ENCODE results near the gene PLXNA4. TPM values are rescaled to one million over a fixed set of nuclear protein-coding genes. Genes with fewer than 3 reads are reported as not detected.

Gene PLXNA4
- total RNA-seq, 2 experiments from 2014 or later, result 0.75 to 0.85 TPM

DNA sequence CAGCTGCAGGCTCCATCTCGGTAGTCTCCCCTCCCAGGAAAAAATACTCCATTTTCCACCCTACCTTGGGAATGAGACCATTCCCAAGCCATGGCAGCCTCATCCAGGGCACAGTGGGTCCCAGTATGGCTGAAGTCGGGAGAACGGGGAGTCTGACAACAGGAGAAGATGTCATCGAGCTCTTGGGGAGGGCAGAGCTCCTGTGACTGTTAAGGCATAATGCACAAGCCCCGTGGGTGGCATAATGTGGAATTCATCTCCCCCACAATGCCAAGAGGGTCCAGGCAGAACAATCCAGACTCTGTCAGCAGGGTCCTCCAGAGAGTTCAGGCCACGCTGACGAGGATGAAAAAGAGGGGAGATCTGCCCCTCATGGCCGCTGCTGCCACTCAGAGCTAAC, 279.4 kb downstream of the PLXNA4 start:
- peaks cover 24% of the 10 kb centered on the region for H3K27me3 Mint-ChIP-seq
- POLR2A ChIA-PET, result no interaction called here
- no peak for ATAC-seq (ENCODE audit: poor library complexity)

GRCh38 chr7:132295175-132295574, 281.1 kb downstream of the PLXNA4 start:
- no peak overlapping the region for H3K4me3 ChIP-seq (ENCODE audit: low read length)
- ATAC-seq (ENCODE audit: poor library complexity) (no peak), DNase-seq (no peak)
- no peaks in the 10 kb centered on the region for H3K4me1 Mint-ChIP-seq (ENCODE audit: low read depth)
- H3K9me3 Mint-ChIP-seq, result no peaks in the 10 kb centered on the region
- H3K27ac Mint-ChIP-seq, result no peak overlapping the region
- peaks cover 38% of the 10 kb centered on the region for H3K27me3 Mint-ChIP-seq
- no peaks in the 10 kb centered on the region for H3K9me3 ChIP-seq (ENCODE audit: control insufficient read depth in 1 of 2, insufficient read depth in 1 of 2, low read length in 2 of 2)
- TF ChIP-seq, protein P1, sequence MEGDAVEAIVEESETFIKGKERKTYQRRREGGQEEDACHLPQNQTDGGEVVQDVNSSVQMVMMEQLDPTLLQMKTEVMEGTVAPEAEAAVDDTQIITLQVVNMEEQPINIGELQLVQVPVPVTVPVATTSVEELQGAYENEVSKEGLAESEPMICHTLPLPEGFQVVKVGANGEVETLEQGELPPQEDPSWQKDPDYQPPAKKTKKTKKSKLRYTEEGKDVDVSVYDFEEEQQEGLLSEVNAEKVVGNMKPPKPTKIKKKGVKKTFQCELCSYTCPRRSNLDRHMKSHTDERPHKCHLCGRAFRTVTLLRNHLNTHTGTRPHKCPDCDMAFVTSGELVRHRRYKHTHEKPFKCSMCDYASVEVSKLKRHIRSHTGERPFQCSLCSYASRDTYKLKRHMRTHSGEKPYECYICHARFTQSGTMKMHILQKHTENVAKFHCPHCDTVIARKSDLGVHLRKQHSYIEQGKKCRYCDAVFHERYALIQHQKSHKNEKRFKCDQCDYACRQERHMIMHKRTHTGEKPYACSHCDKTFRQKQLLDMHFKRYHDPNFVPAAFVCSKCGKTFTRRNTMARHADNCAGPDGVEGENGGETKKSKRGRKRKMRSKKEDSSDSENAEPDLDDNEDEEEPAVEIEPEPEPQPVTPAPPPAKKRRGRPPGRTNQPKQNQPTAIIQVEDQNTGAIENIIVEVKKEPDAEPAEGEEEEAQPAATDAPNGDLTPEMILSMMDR (IDR thresholded peaks at IDR 0.05), result no peak
- no peaks in the 10 kb centered on the region for H3K36me3 ChIP-seq (ENCODE audit: insufficient read depth, low read length)
- H3K4me3 Mint-ChIP-seq, result no peak overlapping the region
- H3K27ac ChIP-seq (ENCODE audit: low read depth in 1 of 2, low read length in 2 of 2), result no peak overlapping the region
- intact Hi-C loops (cut with DNase I, micrococcal nuclease), result no loop called here
- POLR2A ChIA-PET, result no interaction called here
- H3K4me1 ChIP-seq (ENCODE audit: insufficient read depth, low read length), result no peaks in the 10 kb centered on the region
- H3K27me3 ChIP-seq (ENCODE audit: control insufficient read depth in 1 of 2, insufficient read depth in 2 of 2, low read length in 2 of 2), result no peaks in the 10 kb centered on the region
- CTCF ChIA-PET, result no interaction called here
- no peaks in the 10 kb centered on the region for H3K36me3 Mint-ChIP-seq (ENCODE audit: low read depth)

More for the DNA sequence above, 279.4 kb downstream of the PLXNA4 start:
- Mint-ChIP-seq H3K27ac (no peak overlapping the region), H3K9me3 (no peaks in the 10 kb centered on the region), H3K4me1 (ENCODE audit: low read depth) (no peaks in the 10 kb centered on the region), H3K4me3 (no peak overlapping the region), H3K36me3 (ENCODE audit: low read depth) (no peaks in the 10 kb centered on the region)
- DNase-seq, result no peak
- H3K4me1 ChIP-seq (ENCODE audit: insufficient read depth, low read length), result no peaks in the 10 kb centered on the region
- H3K36me3 ChIP-seq (ENCODE audit: insufficient read depth, low read length), result no peaks in the 10 kb centered on the region
- intact Hi-C loops (cut with DNase I, micrococcal nuclease), result no loop called here
- CTCF ChIA-PET, result interaction anchor here (0.9 kb wide), 1 partner anchor 22 kb away, joined by 3 read pairs; no protein-coding TSS in a partner anchor
- no peak overlapping the region for H3K27ac ChIP-seq (ENCODE audit: low read depth in 1 of 2, low read length in 2 of 2)
- H3K9me3 ChIP-seq (ENCODE audit: control insufficient read depth in 1 of 2, insufficient read depth in 1 of 2, low read length in 2 of 2), result no peaks in the 10 kb centered on the region
- H3K4me3 ChIP-seq (ENCODE audit: low read length), result no peak overlapping the region
- H3K27me3 ChIP-seq (ENCODE audit: control insufficient read depth in 1 of 2, insufficient read depth in 2 of 2, low read length in 2 of 2), result no peaks in the 10 kb centered on the region
- TF ChIP-seq, protein P1 (IDR thresholded peaks at IDR 0.05), result no peak

DNA sequence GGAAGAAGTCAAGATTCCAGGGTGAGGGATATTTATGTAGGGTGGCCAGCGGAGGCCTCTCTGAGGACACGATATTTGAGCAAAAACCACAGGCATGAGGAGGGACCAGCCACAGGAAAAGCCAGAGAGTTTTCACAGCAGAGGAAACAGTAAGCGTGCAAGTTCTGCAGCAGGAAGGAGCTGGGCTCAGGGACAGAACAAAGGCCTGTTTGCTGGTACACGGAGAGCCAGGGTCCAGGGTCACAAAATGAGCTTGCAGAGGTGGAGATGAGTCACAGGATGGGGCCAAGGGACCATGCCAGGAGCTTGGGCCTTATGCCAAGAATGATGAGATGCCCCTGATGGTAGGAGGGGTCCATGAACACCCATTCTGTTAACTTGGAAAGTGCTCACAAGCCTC, 283.5 kb downstream of the PLXNA4 start:
- ATAC-seq (ENCODE audit: poor library complexity), result no peak
- no peak for DNase-seq
- no peak overlapping the region for H3K4me3 Mint-ChIP-seq
- Histone ChIP-seq H3K36me3 (ENCODE audit: insufficient read depth, low read length) (no peaks in the 10 kb centered on the region), H3K9me3 (ENCODE audit: control insufficient read depth in 1 of 2, insufficient read depth in 1 of 2, low read length in 2 of 2) (no peaks in the 10 kb centered on the region), H3K27me3 (ENCODE audit: control insufficient read depth in 1 of 2, insufficient read depth in 2 of 2, low read length in 2 of 2) (peaks cover 0 to 2% of the 10 kb centered on the region in 2 experiments), H3K4me3 (ENCODE audit: low read length) (no peak overlapping the region), H3K27ac (ENCODE audit: low read depth in 1 of 2, low read length in 2 of 2) (no peak overlapping the region), H3K4me1 (ENCODE audit: insufficient read depth, low read length) (no peaks in the 10 kb centered on the region)
- no peaks in the 10 kb centered on the region for H3K9me3 Mint-ChIP-seq
- CTCF ChIA-PET, result no interaction called here
- no peaks in the 10 kb centered on the region for H3K36me3 Mint-ChIP-seq (ENCODE audit: low read depth)
- H3K27ac Mint-ChIP-seq, result no peak overlapping the region
- intact Hi-C loops (cut with DNase I, micrococcal nuclease), result no loop called here
- POLR2A ChIA-PET, result no interaction called here
- peaks cover 35% of the 10 kb centered on the region for H3K27me3 Mint-ChIP-seq
- TF ChIP-seq, protein P1 (IDR thresholded peaks at IDR 0.05), result no peak
- H3K4me1 Mint-ChIP-seq (ENCODE audit: low read depth), result no peaks in the 10 kb centered on the region

All from CD4-positive, alpha-beta T cell (primary cell).